Spleen (tissue), 11 donors: ENCODE results near the gene SRF. TPM values are rescaled to one million over a fixed set of nuclear protein-coding genes. Genes with fewer than 3 reads are reported as not detected.

Experiments used
- DNase-seq: peaks from one replicate; pipeline ENCODE4 v3.0.0-alpha.2; 2020
- H3K27ac ChIP-seq, 8 donors: fragments of 200-600 bp; sonication (generic) in 7 of 8; 1 replicate in 4 of 8; 2 replicates in 4 of 8; pipeline versions ENCODE4 v1.5.0 to v1.8.0; 2016 to 2021; ENCODE audit warnings: inconsistent platforms in 4 of 8, mild to moderate bottlenecking in 4 of 8, moderate library complexity in 1 of 8
- H3K27me3 ChIP-seq, 7 donors: fragments of 200-600 bp; sonication (generic) in 6 of 7; replicated peaks in 1 of 7; 1 replicate in 4 of 7; 2 replicates in 3 of 7; pipeline versions ENCODE4 v1.5.0 to v1.8.0; 2016 to 2021; ENCODE audit warnings: inconsistent platforms in 3 of 7, mild to moderate bottlenecking in 1 of 7
- H3K36me3 ChIP-seq, 6 donors: fragments of 200-600 bp; sonication (generic) in 5 of 6; 1 replicate in 4 of 6; 2 replicates in 2 of 6; pipeline versions ENCODE4 v1.5.0 to v1.8.0; 2016 to 2021; ENCODE audit warnings: inconsistent platforms in 2 of 6
- H3K4me1 ChIP-seq, 6 donors: fragments of 200-600 bp; sonication (generic) in 5 of 6; 1 replicate in 3 of 6; 2 replicates in 3 of 6; pipeline versions ENCODE4 v1.5.0 to v1.8.0; 2016 to 2021; ENCODE audit warnings: inconsistent platforms in 3 of 6
- H3K4me3 ChIP-seq, 8 donors: fragments of 200-600 bp; sonication (generic) in 7 of 8; 1 replicate in 4 of 8; 2 replicates in 4 of 8; pipeline versions ENCODE4 v1.5.0 to v1.8.0; 2016 to 2021; ENCODE audit warnings: inconsistent platforms in 4 of 8, mild to moderate bottlenecking in 4 of 8, moderate library complexity in 2 of 8
- H3K9me3 ChIP-seq, 8 donors: fragments of 200-600 bp; sonication (generic) in 7 of 8; 1 replicate in 4 of 8; 2 replicates in 4 of 8; pipeline versions ENCODE4 v1.5.0 to v1.8.0; 2016 to 2021; ENCODE audit warnings: inconsistent platforms in 4 of 8
- CTCF ChIP-seq, 11 experiments: fragments of 200-600 bp in 7 of 11; fragments of 450-650 bp in 4 of 11; sonication (generic) in 4 of 11; IDR thresholded peaks in 8 of 11; conservative IDR thresholded peaks in 3 of 11; 1 replicate in 7 of 11; 2 replicates in 4 of 11; pipeline versions ENCODE4 v1.4.0 to v1.8.0; 2016 to 2021; ENCODE audit warnings: antibody characterized with exemption in 11 of 11, inconsistent platforms in 4 of 11, mild to moderate bottlenecking in 1 of 11
- POLR2A ChIP-seq, 3 donors: fragments of 450-650 bp; IDR thresholded peaks; one replicate each; pipeline ENCODE4 v1.5.1; 2017; ENCODE audit warnings: antibody characterized with exemption in 3 of 3, mild to moderate bottlenecking in 1 of 3
- POLR2AphosphoS5 ChIP-seq, 3 donors: sonication (generic); formaldehyde crosslinking; IDR thresholded peaks; one replicate each; pipeline ENCODE4 v1.5.1; 2017; ENCODE audit warnings: antibody characterized with exemption in 3 of 3
- WGBS, 5 donors: extraction: QIAGEN DNeasy Blood & Tissue Kit in 3 of 5; methylation state at CpG; one replicate each; pipeline versions ENCODE4 v1.1.5 to v1.1.7; 2013 to 2018; 5-methylcytosine and 5-hydroxymethylcytosine counted together
- intact Hi-C: fragments of 100-400 bp; cut with DNase I; formaldehyde crosslinking; loops from one replicate; pipeline ENCODE4 v1.15.0; 2023; ENCODE audit warnings: low total_unique reads
- polyA plus RNA-seq, 3 donors: library from polyadenylated mRNA; stranded (reverse); fragments of 200-250 nt; gene quantifications; one replicate each; pipeline ENCODE4 v1.2.1, GENCODE V29; 2013
- total RNA-seq, 7 donors: library from RNA; depleted of rRNA in 3 of 7; stranded (reverse); fragments of >200 nt in 3 of 7; fragmentation: NEBNext Ultra II Directional in 4 of 7; extraction: Animal tissue kit (Norgen Biotek cat#: 25700) in 4 of 7; gene quantifications; one replicate each; pipeline versions ENCODE4 v1.1.0 to v1.2.1, GENCODE V29; 2016 to 2021
- donor health status: healthy with polysubstance abuse.
- donor health status: DM: no; HTN: no; CAD: no; lungs with moderate emphysema.
- donor health status: DM: no; HTN: no; CAD: no.
- donor health status: Bipolar disorder and iron deficiency.
- donor health status: healthy.
- donor health status: DM: no; HTN: no; CAD: no.
- donor health status: DM: yes; HTN: yes; CAD: no.

SRF gene
- total and polyA plus RNA-seq, 10 donors, result 11.6 to 45.6 (median 25.6) TPM

GRCh38 chr6:43204271-43205105, 33.4 kb downstream of the SRF start:
- Histone ChIP-seq H3K36me3 (peaks cover 0 to 91% (median 45%) of the 10 kb centered on the region in 6 donors), H3K9me3 (no peaks in the 10 kb centered on the region), H3K4me3 (no peak overlapping the region), H3K27ac (no peak overlapping the region), H3K27me3 (no peaks in the 10 kb centered on the region), H3K4me1 (no peaks in the 10 kb centered on the region)
- TF ChIP-seq POLR2A (IDR thresholded peaks at IDR 0.05) (no peak), POLR2AphosphoS5 (IDR thresholded peaks at IDR 0.05) (no peak), CTCF (IDR thresholded peaks at IDR 0.05 in 8 of 11, conservative IDR thresholded peaks at IDR 0.05 in 3 of 11) (no peak)
- WGBS, 5 donors, result 94 to 96% (median 96%) methylated on average over 17 to 23 of the region's 23 CpGs
- DNase-seq, result peak; percentile 59
- intact Hi-C loops, result no loop called here

GRCh38 chr6:43205849-43206248, 34.8 kb downstream of the SRF start:
- Histone ChIP-seq H3K27me3 (no peaks in the 10 kb centered on the region), H3K27ac (no peak overlapping the region), H3K36me3 (peaks cover 0 to 84% (median 32%) of the 10 kb centered on the region in 6 donors), H3K9me3 (no peaks in the 10 kb centered on the region), H3K4me3 (no peak overlapping the region), H3K4me1 (no peaks in the 10 kb centered on the region)
- DNase-seq, result peak; percentile 54
- intact Hi-C loops, result no loop called here
- WGBS, 5 donors, result 96 to 99% (median 96%) methylated on average over 10 of the region's 10 CpGs
- peak in 1 of 3 donors; percentile 9 for TF ChIP-seq POLR2AphosphoS5 (IDR thresholded peaks at IDR 0.05)
- no peak for TF ChIP-seq POLR2A (IDR thresholded peaks at IDR 0.05)

- TF ChIP-seq POLR2AphosphoS5 (IDR thresholded peaks at IDR 0.05) (no peak), POLR2A (IDR thresholded peaks at IDR 0.05) (no peak), CTCF (IDR thresholded peaks at IDR 0.05 in 8 of 11, conservative IDR thresholded peaks at IDR 0.05 in 3 of 11) (no peak)
- Histone ChIP-seq H3K36me3 (peaks cover 0 to 70% (median 28%) of the 10 kb centered on the region in 6 donors), H3K9me3 (no peaks in the 10 kb centered on the region), H3K27me3 (no peaks in the 10 kb centered on the region), H3K27ac (no peak overlapping the region), H3K4me3 (no peak overlapping the region), H3K4me1 (no peaks in the 10 kb centered on the region)
- DNase-seq, result no peak
- WGBS, 5 donors, result 91 to 100% (median 97%) methylated on average over 2 of the region's 2 CpGs
- intact Hi-C loops, result no loop called here
Observed at GRCh38 chr6:43207286-43207685, 36.2 kb downstream of the SRF start.

- no peaks in the 10 kb centered on the region for H3K27me3 ChIP-seq
- no peaks in the 10 kb centered on the region for H3K4me1 ChIP-seq
- no peak for TF ChIP-seq POLR2A (IDR thresholded peaks at IDR 0.05)
- no peak for TF ChIP-seq POLR2AphosphoS5 (IDR thresholded peaks at IDR 0.05)
- no peak for TF ChIP-seq CTCF (IDR thresholded peaks at IDR 0.05 in 8 of 11, conservative IDR thresholded peaks at IDR 0.05 in 3 of 11)
- peaks cover 0 to 68% (median 27%) of the 10 kb centered on the region in 6 donors for H3K36me3 ChIP-seq
- H3K27ac ChIP-seq, result no peak overlapping the region
- no peaks in the 10 kb centered on the region for H3K9me3 ChIP-seq
- WGBS, 5 donors, result 60 to 87% (median 82%) methylated on average over 1 of the region's 1 CpG
- no peak for DNase-seq
- intact Hi-C loops, result no loop called here
- no peak overlapping the region for H3K4me3 ChIP-seq
Observed at GRCh38 chr6:43211955-43212354, 40.9 kb downstream of the SRF start.
